HUES48 (cell line): ENCODE measurements around the gene DOK3.

ENCODE experiments used
- H3K27ac ChIP-seq: one replicate; pipeline ENCODE4 v1.7.0; 2013; ENCODE audit warnings: low read depth, low read length, inconsistent platforms
- H3K27me3 ChIP-seq: 2 replicates; pipeline ENCODE4 v1.6.1; 2013; ENCODE audit warnings: mild to moderate bottlenecking, low read length; ENCODE audit not compliant: control insufficient read depth, insufficient read depth
- H3K36me3 ChIP-seq: 2 replicates; pipeline ENCODE4 v1.6.1; 2013; ENCODE audit warnings: low read length; ENCODE audit not compliant: control insufficient read depth, insufficient read depth
- H3K4me1 ChIP-seq: 2 replicates; pipeline ENCODE4 v1.6.1; 2013; ENCODE audit warnings: mild to moderate bottlenecking, low read length; ENCODE audit not compliant: control insufficient read depth, insufficient read depth
- H3K4me3 ChIP-seq: 2 replicates; pipeline ENCODE4 v1.5.1; 2013; ENCODE audit warnings: mild to moderate bottlenecking, low read depth, low read length
- H3K9ac ChIP-seq: 2 replicates; pipeline ENCODE4 v1.6.1; 2013; ENCODE audit warnings: mild to moderate bottlenecking, low read depth, low read length, moderate library complexity
- H3K9me3 ChIP-seq: 2 replicates; pipeline ENCODE4 v1.6.1; 2013; ENCODE audit warnings: low read length; ENCODE audit not compliant: control insufficient read depth, insufficient read depth

DOK3 gene

DNA sequence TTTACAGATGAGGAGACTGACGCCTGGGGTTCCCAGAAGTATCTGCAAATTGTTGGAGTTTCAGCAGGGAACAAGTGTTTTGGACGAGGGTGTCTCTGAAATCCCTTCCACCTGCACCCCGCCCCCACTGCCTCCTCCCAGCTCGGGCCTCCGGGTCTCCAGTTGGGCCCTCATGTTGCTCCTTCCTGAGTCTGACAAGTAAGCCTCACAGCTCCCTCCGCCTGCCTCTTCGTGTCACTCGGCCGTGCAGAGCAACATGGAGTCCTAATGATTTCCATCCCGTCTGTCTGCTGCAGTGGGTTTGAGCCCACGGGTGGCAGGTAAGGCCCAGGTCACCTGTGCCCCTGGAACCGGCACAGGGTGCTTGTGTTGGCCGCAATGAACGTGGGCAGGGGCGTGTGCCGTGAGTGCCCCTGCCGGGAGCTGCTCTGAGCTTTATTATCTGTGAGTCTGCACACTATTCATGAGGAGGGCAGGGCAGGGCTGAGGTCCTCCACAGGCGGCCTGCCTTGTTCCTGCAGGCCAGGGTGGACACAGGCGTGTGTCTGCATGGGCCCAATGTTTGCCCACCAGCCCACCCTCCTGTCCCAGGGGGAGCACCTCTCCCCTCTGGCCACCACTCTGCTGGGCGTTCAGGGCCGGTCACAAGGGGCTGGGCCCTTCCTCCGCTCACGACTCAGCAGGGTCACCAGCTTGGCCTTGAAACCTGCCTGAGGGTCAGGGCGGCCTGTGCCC, 6.1 kb downstream of the DOK3 start:
- peaks cover 12% of the 10 kb centered on the region for H3K27me3 ChIP-seq
- no peak overlapping the region for H3K4me3 ChIP-seq
- H3K4me1 ChIP-seq = peaks cover 13% of the 10 kb centered on the region
- H3K9me3 ChIP-seq = no peaks in the 10 kb centered on the region
- no peak overlapping the region for H3K9ac ChIP-seq
- H3K27ac ChIP-seq = no peak overlapping the region
- H3K36me3 ChIP-seq = peaks cover 3% of the 10 kb centered on the region; the same call in 1 of the 2 replicates

DNA sequence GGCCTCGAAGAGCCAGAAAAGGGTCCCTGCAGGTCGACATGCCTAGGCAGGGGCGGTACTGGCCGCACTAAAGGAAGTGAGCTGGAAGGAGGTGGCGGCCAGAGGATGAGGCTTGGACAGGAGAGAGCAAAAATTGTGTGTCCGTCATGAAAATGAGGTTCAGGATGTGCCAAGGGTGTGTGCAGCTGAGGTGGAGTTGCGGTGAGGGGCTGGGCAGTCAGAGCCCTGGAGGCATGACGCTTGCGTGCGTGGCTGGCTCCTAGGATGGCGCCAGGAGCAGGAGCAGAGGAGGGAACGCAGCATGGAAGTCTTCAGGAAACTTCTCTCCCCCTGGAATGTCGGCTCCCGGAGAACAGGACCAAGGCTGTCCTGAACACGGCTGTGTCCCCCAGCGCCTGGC, 6.7 kb downstream of the DOK3 start:
- H3K4me3 ChIP-seq = no peak overlapping the region
- H3K9ac ChIP-seq = no peak overlapping the region
- H3K9me3 ChIP-seq = no peaks in the 10 kb centered on the region
- H3K4me1 ChIP-seq = peaks cover 16% of the 10 kb centered on the region
- no peak overlapping the region for H3K27ac ChIP-seq
- H3K36me3 ChIP-seq = no peaks in the 10 kb centered on the region
- H3K27me3 ChIP-seq = peaks cover 16% of the 10 kb centered on the region

DNA sequence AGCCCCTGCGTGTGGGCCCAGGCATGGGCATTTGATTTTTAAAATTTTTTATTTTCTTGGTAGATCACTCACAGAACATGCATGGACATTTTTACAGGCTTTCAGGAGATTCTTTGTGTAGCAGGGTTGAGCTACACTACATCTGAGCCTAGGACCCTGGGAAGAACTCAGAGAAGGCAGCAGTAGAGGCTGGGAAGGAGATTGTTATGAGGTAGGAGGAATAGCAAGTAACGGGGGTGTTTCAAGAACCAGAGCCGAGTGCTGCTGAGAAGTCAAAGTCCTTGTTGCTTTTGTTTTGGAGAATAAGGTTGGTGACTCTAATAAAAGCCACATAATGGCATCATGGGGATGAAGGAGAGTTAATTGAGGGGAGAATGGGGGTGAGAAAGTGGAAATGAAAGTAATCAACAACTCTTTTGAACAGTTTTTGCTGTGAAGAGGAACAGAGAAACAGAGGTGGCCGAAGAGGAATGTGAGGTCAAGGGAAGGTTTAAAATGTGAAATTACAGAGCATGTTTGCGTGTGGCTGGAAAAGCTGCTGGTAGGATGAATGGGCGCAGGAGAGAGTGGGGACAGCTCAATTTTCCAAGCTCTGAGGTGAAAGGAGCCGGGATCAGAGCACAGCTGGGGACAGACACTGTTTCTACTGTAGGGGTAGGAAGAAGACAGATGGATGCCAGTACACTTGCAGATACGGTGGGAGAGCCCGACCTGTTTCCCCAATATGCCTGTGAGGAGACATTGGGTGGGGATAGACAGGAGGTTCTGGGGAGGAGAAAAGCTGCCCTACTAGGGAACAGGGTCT, 7.5 kb downstream of the DOK3 start:
- Histone ChIP-seq H3K9me3 (no peaks in the 10 kb centered on the region), H3K4me3 (no peak overlapping the region), H3K4me1 (peaks cover 16% of the 10 kb centered on the region), H3K27ac (no peak overlapping the region), H3K27me3 (peaks cover 16% of the 10 kb centered on the region), H3K36me3 (no peaks in the 10 kb centered on the region), H3K9ac (no peak overlapping the region)

DNA sequence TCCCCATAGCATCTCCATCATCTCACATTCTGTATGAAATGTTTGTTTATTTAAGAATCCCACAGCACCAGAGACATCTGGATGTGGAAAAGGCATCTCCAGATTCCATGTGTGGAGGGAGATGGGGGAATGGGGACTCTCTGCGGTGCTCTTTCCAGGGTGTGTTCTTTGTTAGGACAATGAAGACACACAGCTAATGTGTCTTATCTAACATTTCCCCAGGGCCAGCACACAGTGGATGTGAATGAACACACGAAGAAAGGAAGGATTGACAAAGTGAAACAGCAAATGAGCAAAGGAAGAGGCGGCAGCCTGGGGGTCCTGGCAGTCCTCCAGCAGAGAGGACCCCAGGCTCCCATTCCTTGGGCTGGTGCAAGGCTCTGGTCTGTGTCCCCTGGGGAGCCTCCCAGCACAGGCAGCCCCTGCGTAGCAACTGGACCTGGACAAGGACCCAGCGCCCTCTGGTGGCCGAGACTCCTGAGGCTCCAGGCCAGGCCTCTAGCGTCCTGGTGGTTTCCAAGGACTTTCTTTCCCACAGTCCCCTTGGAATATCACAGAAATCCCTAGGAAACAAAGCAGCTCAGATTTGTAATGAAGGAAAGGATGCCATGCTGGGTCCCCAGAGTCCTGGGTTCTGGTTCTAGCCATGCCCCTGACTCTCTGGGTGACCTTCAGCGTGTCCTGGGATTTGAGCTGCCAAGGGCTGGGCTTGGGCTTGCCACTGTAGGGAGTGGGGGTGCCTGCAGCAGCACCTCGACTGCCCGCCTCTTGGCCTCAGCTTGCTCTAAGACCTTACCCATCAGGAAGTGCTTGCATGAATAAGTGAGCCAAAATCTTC, 8.7 kb downstream of the DOK3 start:
- Histone ChIP-seq H3K9me3 (no peaks in the 10 kb centered on the region), H3K27me3 (peaks cover 16% of the 10 kb centered on the region), H3K27ac (peak overlapping the region; percentile 5), H3K4me1 (peaks cover 23% of the 10 kb centered on the region), H3K9ac (no peak overlapping the region), H3K4me3 (no peak overlapping the region), H3K36me3 (peaks cover 1% of the 10 kb centered on the region; the same call in 1 of the 2 replicates)

DNA sequence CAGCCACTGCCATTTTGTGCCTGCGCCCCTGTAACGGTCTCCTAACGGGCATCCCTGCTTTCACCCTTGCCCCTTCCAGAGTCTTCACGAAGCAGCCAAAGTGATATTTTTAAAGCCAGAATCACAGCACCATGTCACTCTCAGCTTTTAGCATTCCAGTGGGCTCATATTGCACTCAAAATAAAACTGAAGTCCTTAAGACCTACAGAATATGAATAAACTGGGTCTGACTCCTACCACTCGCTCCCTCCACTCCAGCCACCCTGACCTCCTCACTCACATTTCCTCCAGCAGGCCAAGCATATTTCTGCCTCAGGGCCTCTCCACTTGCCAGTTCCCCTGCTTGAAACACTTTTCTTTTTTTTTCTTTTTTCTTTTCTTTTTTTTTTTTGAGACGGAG, 9.8 kb downstream of the DOK3 start:
- H3K36me3 ChIP-seq = peaks cover 5% of the 10 kb centered on the region; the same call in 1 of the 2 replicates
- H3K4me3 ChIP-seq = no peak overlapping the region
- no peaks in the 10 kb centered on the region for H3K9me3 ChIP-seq
- peaks cover 33% of the 10 kb centered on the region for H3K4me1 ChIP-seq
- peaks cover 16% of the 10 kb centered on the region for H3K27me3 ChIP-seq
- H3K9ac ChIP-seq = no peak overlapping the region
- no peak overlapping the region for H3K27ac ChIP-seq

DNA sequence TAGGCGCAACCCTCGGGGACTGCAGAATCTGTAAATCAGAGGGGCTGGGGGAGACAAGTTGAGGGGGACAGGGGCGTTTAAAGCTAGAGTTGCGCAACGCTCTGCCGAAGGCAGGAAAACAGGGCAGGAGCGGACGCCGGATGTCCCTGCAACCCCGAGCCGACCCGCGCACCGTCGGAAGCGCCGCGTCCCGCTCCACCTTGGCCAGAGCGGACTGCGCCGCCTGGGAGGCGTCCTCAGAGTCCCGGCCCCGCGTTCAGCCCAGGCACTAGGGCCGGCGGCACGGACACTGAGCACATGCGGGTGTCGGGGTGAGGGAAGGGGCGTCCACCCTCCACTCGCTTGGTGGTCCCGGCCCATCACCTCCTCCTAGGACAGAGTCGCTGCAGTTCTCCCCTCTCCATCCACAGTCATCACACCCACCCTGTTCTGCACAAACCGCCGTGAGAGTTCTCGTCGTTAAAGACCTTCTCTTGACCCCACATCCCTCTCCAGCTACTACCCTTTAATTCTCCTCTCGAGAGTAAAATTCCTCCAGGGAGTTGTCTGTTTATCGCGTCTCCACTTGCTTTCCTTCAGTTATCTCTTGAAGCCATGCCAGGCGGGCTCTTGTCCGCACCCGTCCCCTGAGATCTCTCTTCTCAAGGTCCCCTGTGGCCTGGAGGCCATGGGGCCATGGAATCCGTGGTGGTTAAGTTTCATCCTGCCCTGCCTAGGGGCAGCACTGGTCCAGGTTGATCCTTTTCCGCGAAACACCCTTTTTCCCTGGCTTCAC, 11.4 kb downstream of the DOK3 start:
- no peak overlapping the region; the same call in 1 of the 2 replicates for H3K9ac ChIP-seq
- peak overlapping the region; percentile 66 for H3K4me3 ChIP-seq

DNA sequence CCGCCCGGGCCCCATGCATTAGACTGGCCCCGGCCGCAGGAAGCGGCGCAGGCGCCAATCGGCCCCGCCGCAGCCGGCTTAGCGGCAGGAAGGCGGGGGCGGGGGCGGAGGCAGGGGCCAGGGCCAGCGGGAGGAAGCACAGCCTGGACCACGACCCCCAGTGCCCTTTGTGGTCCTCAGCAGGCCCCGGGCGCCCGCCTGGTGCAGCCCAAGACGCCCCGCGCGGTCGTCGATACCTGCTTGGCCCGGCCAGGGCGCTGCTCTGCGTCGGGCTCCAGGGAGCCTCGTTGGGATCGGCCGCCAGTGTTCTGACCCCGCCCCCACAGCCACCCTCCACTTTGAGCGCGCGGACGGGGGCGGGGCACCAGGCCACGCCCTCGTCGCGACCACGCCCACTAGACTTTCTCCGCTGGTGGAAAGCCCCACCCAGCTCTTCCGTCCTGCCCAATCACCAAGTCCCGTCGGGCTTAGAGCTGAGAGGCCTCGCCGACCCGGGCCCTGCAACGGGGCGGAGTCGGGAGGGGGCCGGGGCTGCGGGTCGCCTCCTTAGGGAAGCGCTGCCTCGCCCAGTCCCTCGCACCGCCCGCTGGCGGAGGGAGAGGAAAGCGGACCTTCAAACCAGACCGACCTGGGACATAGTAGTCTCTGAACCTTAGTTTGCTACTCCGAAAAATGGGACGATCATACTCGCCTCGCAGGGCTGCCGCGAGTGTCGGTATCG, 12.2 kb downstream of the DOK3 start, which contains the start of gene PDLIM7:
TSS of gene PDLIM7 (minus strand) at position 313 of the 721 bp plus-strand sequence. CDS start 1,092 bp downstream, outside the sequence.
- Histone ChIP-seq H3K27ac (peak within 1 kb of the TSS; percentile 98), H3K4me1 (peaks cover 41% of the 10 kb centered on the region), H3K9ac (peak within 1 kb of the TSS; percentile 93), H3K27me3 (peaks cover 16% of the 10 kb centered on the region), H3K4me3 (peak within 1 kb of the TSS; percentile 74), H3K9me3 (no peaks in the 10 kb centered on the region), H3K36me3 (peaks cover 23% of the 10 kb centered on the region)

More for the DNA sequence above, 11.4 kb downstream of the DOK3 start:
- H3K36me3 ChIP-seq = peaks cover 16% of the 10 kb centered on the region
- H3K27ac ChIP-seq = peak overlapping the region; percentile 98
- peaks cover 16% of the 10 kb centered on the region for H3K27me3 ChIP-seq
- no peaks in the 10 kb centered on the region for H3K9me3 ChIP-seq
- peaks cover 41% of the 10 kb centered on the region for H3K4me1 ChIP-seq

DNA sequence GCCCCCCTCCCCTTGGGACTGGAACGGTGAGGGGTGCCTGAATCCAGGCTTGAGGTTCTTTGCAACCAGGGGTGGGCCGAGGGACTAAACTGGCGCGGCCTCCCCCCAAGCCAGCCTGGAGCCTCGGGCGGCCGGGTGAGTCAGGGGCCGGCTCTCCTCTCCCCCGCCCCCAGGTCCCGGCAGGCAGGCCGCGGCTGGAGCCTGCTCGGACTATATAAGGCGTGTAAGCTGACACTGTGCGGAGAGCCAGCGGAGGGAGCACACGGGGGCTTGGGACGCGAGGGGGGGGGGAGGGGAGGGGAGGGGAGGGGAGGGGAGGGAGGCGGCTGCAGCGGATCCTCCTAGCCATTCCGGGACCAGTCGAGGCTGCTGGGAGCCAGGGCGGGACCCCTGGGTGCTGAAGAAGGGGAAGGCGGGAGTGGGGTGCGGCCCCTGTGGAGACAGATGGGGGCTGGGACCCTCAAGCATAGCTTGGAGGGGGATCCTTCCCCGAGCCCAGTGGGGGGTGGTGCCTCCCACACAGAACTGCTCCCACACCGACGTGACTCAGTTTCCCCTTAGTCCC, 12.8 kb downstream of the DOK3 start:
- peak overlapping the region; percentile 98 for H3K27ac ChIP-seq
- peak overlapping the region; percentile 74 for H3K4me3 ChIP-seq
- peaks cover 41% of the 10 kb centered on the region for H3K4me1 ChIP-seq
- no peaks in the 10 kb centered on the region for H3K9me3 ChIP-seq
- H3K9ac ChIP-seq = peak overlapping the region; percentile 93
- H3K27me3 ChIP-seq = peaks cover 16% of the 10 kb centered on the region
- peaks cover 28% of the 10 kb centered on the region for H3K36me3 ChIP-seq

DNA sequence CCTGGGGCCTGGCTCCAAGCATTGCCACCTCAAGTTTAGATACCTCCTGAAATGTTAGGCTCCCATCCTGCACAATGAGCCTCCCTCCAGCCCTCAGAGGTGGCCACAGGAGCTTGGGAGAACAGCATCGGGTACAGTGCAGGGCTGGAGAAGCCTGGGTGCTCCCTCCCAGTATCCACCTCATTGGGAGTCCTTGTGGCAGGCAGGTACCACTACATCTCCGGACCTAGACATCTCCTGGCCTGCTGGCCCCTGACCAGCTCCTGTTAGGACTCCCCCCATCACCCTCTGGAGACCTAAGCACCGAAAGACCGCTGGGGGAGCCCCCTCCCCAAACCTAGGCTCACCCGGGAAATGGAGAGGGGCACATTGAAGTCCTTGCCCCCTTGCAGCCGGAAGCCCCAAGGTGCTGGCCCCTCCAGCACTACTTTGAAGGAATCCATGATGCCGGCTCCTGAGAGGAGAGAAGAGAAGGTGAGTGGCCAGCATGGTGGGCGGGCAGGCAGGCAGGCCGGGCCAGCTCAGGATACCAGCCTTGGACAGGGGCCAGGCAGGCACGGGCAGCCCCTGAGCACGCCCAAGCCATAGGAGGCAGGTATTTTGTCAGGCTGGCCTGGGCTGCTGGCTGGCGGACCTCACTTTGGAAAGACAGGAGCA, 13.4 kb downstream of the DOK3 start:
- peaks cover 16% of the 10 kb centered on the region for H3K27me3 ChIP-seq
- H3K4me3 ChIP-seq = peak overlapping the region; percentile 70
- H3K27ac ChIP-seq = peak overlapping the region; percentile 98
- peaks cover 38% of the 10 kb centered on the region for H3K4me1 ChIP-seq
- H3K9ac ChIP-seq = peak overlapping the region; percentile 93
- H3K36me3 ChIP-seq = peaks cover 29% of the 10 kb centered on the region
- H3K9me3 ChIP-seq = no peaks in the 10 kb centered on the region
